IMR-90 (cell line): ENCODE results near the gene UBAC1. TPM values are rescaled to one million over a fixed set of nuclear protein-coding genes. Genes with fewer than 3 reads are reported as not detected.

Source experiments
- ATAC-seq: fragments of 200-7000 bp; cut with Tn5 transposase; 2 replicates; pipeline ENCODE4 v1.9.1; 2020; ENCODE audit warnings: low read depth, mild to moderate bottlenecking, moderate library complexity
- BruUV-seq: library from RNA; stranded (reverse); fragments of 400-500 nt; replicated peaks from 2 replicates; lab custom pipeline; 2021; lab: Mats Ljungman, UMichigan
- CTCF ChIA-PET: fragments of 300-600 bp; formaldehyde crosslinking; extraction: SDS; loops from one replicate; lab custom pipeline; 2021; ENCODE audit warnings: antibody characterized with exemption; lab: Yijun Ruan, JAX
- POLR2A ChIA-PET: fragments of 300-600 bp; sonication (Branson Sonifier 250); formaldehyde crosslinking; loops from one replicate; lab custom pipeline; 2022; ENCODE audit warnings: antibody characterized with exemption; ENCODE audit not compliant: unreplicated experiment; lab: Charles Lee
- DNase-seq: peaks from one replicate; pipeline ENCODE4 v3.0.0; 2013
- H2AFZ ChIP-seq: replicated peaks from 2 replicates; pipeline ENCODE3; 2013; ENCODE audit warnings: low read length, mild to moderate bottlenecking; ENCODE audit not compliant: poor library complexity
- H2AK5ac ChIP-seq: 2 replicates; pipeline ENCODE4 v1.6.1; 2013; ENCODE audit warnings: low read depth, low read length, inconsistent platforms
- H2AK9ac ChIP-seq: replicated peaks from 2 replicates; pipeline ENCODE3; 2013; ENCODE audit warnings: mild to moderate bottlenecking, low read depth, low read length, moderate library complexity; ENCODE audit not compliant: poor library complexity
- H2BK120ac ChIP-seq: 2 replicates; pipeline ENCODE4 v1.6.1; 2013; ENCODE audit warnings: low read depth, low read length, inconsistent platforms
- H2BK15ac ChIP-seq: 3 replicates; pipeline ENCODE4 v1.6.1; 2013; ENCODE audit warnings: low read depth, low read length, inconsistent platforms
- H2BK20ac ChIP-seq: 2 replicates; pipeline ENCODE4 v1.6.1; 2013; ENCODE audit warnings: low read depth, mild to moderate bottlenecking, inconsistent platforms, low read length, moderate library complexity
- H2BK5ac ChIP-seq: 2 replicates; pipeline ENCODE4 v1.6.1; 2013; ENCODE audit warnings: mild to moderate bottlenecking, low read depth, low read length, inconsistent platforms; ENCODE audit not compliant: poor library complexity, severe bottlenecking
- H3K14ac ChIP-seq: replicated peaks from 2 replicates; pipeline ENCODE4 v1.6.1; 2013; ENCODE audit warnings: low read depth, low read length, inconsistent platforms
- H3K18ac ChIP-seq: 2 replicates; pipeline ENCODE4 v1.6.1; 2013; ENCODE audit warnings: low read depth, low read length, control low read depth
- H3K23ac ChIP-seq: 2 replicates; pipeline ENCODE4 v1.6.1; 2013; ENCODE audit warnings: low read depth, low read length, inconsistent platforms
- H3K27ac ChIP-seq: 2 replicates; pipeline ENCODE4 v1.5.1; 2013; ENCODE audit warnings: mild to moderate bottlenecking, control low read depth, low read length; ENCODE audit not compliant: insufficient read depth
- H3K27me3 ChIP-seq: 2 replicates; pipeline ENCODE4 v1.6.1; 2013; ENCODE audit warnings: low read length; ENCODE audit not compliant: control insufficient read depth, insufficient read depth
- H3K36me3 ChIP-seq: 2 replicates; pipeline ENCODE4 v1.6.1; 2013; ENCODE audit warnings: low read length, mixed read lengths; ENCODE audit not compliant: control insufficient read depth, insufficient read depth
- H3K4ac ChIP-seq: 2 replicates; pipeline ENCODE4 v1.6.1; 2013; ENCODE audit warnings: low read depth, low read length, inconsistent platforms
- H3K4me1 ChIP-seq: 2 replicates; pipeline ENCODE4 v1.6.1; 2013; ENCODE audit warnings: low read length, mixed read lengths; ENCODE audit not compliant: control insufficient read depth, insufficient read depth
- H3K4me2 ChIP-seq: 2 replicates; pipeline ENCODE4 v1.6.1; 2013; ENCODE audit warnings: low read depth, mild to moderate bottlenecking, control low read depth, low read length, moderate library complexity
- H3K4me3 ChIP-seq: 2 replicates; pipeline ENCODE4 v1.5.1; 2013; ENCODE audit warnings: low read depth, mild to moderate bottlenecking, control low read depth, low read length, moderate library complexity; ENCODE audit not compliant: insufficient read depth
- H3K56ac ChIP-seq: 2 replicates; pipeline ENCODE4 v1.6.1; 2013; ENCODE audit warnings: low read length, inconsistent platforms; ENCODE audit not compliant: insufficient read depth; ENCODE audit errors: extremely low read depth
- H3K79me1 ChIP-seq, 2 experiments: 2 replicates each; pipeline ENCODE4 v1.6.1; 2013; ENCODE audit warnings: low read length in 2 of 2, inconsistent platforms in 1 of 2, low read depth in 1 of 2
- H3K9ac ChIP-seq: 2 replicates; pipeline ENCODE4 v1.6.1; 2013; ENCODE audit warnings: low read depth, low read length, control low read depth
- H3K9me1 ChIP-seq: 2 replicates; pipeline ENCODE4 v1.6.1; 2013; ENCODE audit warnings: low read length, inconsistent platforms; ENCODE audit not compliant: insufficient read depth
- H3K9me3 ChIP-seq: 2 replicates; pipeline ENCODE4 v1.6.1; 2013; ENCODE audit warnings: low read length; ENCODE audit not compliant: control insufficient read depth, insufficient read depth
- H4K20me1 ChIP-seq: 2 replicates; pipeline ENCODE4 v1.6.1; 2013; ENCODE audit warnings: low read length, inconsistent platforms; ENCODE audit not compliant: insufficient read depth
- H4K5ac ChIP-seq: 2 replicates; pipeline ENCODE4 v1.6.1; 2013; ENCODE audit warnings: mild to moderate bottlenecking, low read depth, low read length, control low read depth
- H4K8ac ChIP-seq, 2 experiments: 2 replicates each; pipeline ENCODE4 v1.6.1; 2013; ENCODE audit warnings: low read depth in 2 of 2, low read length in 2 of 2, control low read depth in 1 of 2, inconsistent platforms in 1 of 2
- H4K91ac ChIP-seq: 2 replicates; pipeline ENCODE4 v1.6.1; 2013; ENCODE audit warnings: low read depth, low read length, inconsistent platforms; ENCODE audit not compliant: insufficient read depth
- CTCF ChIP-seq: conservative IDR thresholded peaks from 2 replicates; pipeline ENCODE4 v1.5.1; 2012; ENCODE audit warnings: mild to moderate bottlenecking, low read depth, low read length, improper control_type of control experiment
- ELK1 ChIP-seq: fragments of 150-350 bp; IDR thresholded peaks from 2 replicates; pipeline ENCODE4 v1.6.1; 2016; ENCODE audit warnings: low read depth, mild to moderate bottlenecking, low read length, moderate library complexity, borderline replicate concordance
- USF2 ChIP-seq: fragments of 150-350 bp; IDR thresholded peaks from 2 replicates; pipeline ENCODE4 v1.6.1; 2017; ENCODE audit warnings: mild to moderate bottlenecking, antibody characterized with exemption, low read length, low read depth
- WGBS, 2 experiments: methylation state at CpG; one replicate each; pipeline versions ENCODE4 v1.1.5 to v1.1.7; 2013; ENCODE audit warnings: missing lambda C conversion rate in 2 of 2; ENCODE audit not compliant: insufficient read length in 1 of 2; ENCODE audit errors: extremely low coverage in 2 of 2; 5-methylcytosine and 5-hydroxymethylcytosine counted together
- dilution Hi-C: fragments of 300-500 bp; cut with HindIII; formaldehyde crosslinking; loops from one replicate; pipeline ENCODE4 v1.14.3; 2018; ENCODE audit warnings: low sequenced_read_pairs; ENCODE audit not compliant: unreplicated experiment
- in situ Hi-C: fragments of 300-500 bp; cut with MboI; formaldehyde crosslinking; loops from 3 replicates; pipeline ENCODE4 v1.14.3; 2019; ENCODE audit warnings: low sequenced_read_pairs, inconsistent platforms, mixed read lengths
- intact Hi-C: fragments of 100-400 bp; cut with micrococcal nuclease; formaldehyde crosslinking; loops from 2 replicates; pipeline ENCODE4 v1.10.0; 2022
- polyA plus RNA-seq, 3 experiments: library from polyadenylated mRNA; depleted of rRNA; stranded (reverse); fragments of >200 nt; gene quantifications; 2 replicates each; pipeline ENCODE4 v1.2.3, GENCODE V29; 2012; ENCODE audit warnings: low replicate concordance in 1 of 3
- total RNA-seq: library from RNA; depleted of rRNA; stranded (reverse); fragments of >200 nt; gene quantifications from 2 replicates; pipeline ENCODE4 v1.2.3, GENCODE V29; 2012

The UBAC1 gene
- total and polyA plus RNA-seq, 2 of the 4 experiments (the other 2 are of a cell fraction) = 25.3 to 33.9 TPM

- no peak overlapping the region for H2BK5ac ChIP-seq
- CTCF ChIA-PET = no interaction called here
Measured at GRCh38 chr9:135932656-135933055, 28.5 kb downstream of the UBAC1 start.

More at GRCh38 chr9:135932656-135933055, 28.5 kb downstream of the UBAC1 start:
- Histone ChIP-seq H3K4me2 (no peak overlapping the region), H3K18ac (no peak overlapping the region), H3K4ac (no peak overlapping the region), H2BK120ac (no peak overlapping the region), H3K56ac (no peak overlapping the region), H3K36me3 (peaks cover 46% of the 10 kb centered on the region), H3K4me1 (no peaks in the 10 kb centered on the region), H4K8ac (no peak overlapping the region), H3K9ac (no peak overlapping the region), H2AK5ac (no peak overlapping the region), H2AK9ac (no peak overlapping the region), H3K14ac (no peak overlapping the region), H4K5ac (no peak overlapping the region), H2BK20ac (no peak overlapping the region), H2BK15ac (no peak overlapping the region), H3K27me3 (no peaks in the 10 kb centered on the region), H3K23ac (no peak overlapping the region), H4K20me1 (peaks cover 5% of the 10 kb centered on the region), H4K91ac (no peak overlapping the region), H3K9me1 (peaks cover 3% of the 10 kb centered on the region; the same call in 1 of the 2 replicates), H3K4me3 (no peak overlapping the region), H2AFZ (no peak overlapping the region), H3K27ac (no peak overlapping the region), H3K79me1 (peaks cover 0 to 2% of the 10 kb centered on the region in 2 experiments; a peak in 1 of 4 replicates), H3K9me3 (no peaks in the 10 kb centered on the region)
- 98% methylated on average over 9 of the region's 18 CpGs; no CpG with 5 or more reads in 1 of the 2 experiments for WGBS, 2 experiments
- ATAC-seq (no peak), DNase-seq (no peak)
- intact Hi-C loops (no loop called here), dilution Hi-C loops (no loop called here), in situ Hi-C loops (loop anchor here (25.0 kb wide), 1 partner anchor 320 kb away; a partner anchor contains a TSS)
- BruUV-seq = no TSS peak
- TF ChIP-seq CTCF = no peak
- TF ChIP-seq USF2 = no peak
- no peak for TF ChIP-seq ELK1
- POLR2A ChIA-PET = no interaction called here
